Posterior vena cava (tissue), 2 donors: ENCODE data around the gene FABP2. TPM values are rescaled to one million over a fixed set of nuclear protein-coding genes. Genes with fewer than 3 reads are reported as not detected.
"Not testable (repeated sequence)": the region's sequence is repeated elsewhere in the genome, so short reads cannot be mapped to it uniquely, and the experiment has no call there.

Experiments used
- DNase-seq: peaks from one replicate; pipeline ENCODE4 v3.0.0-alpha.2; 2020; ENCODE audit warnings: low spot score
- intact Hi-C, 2 donors: fragments of 100-400 bp; cut with DNase I; formaldehyde crosslinking; loops; one replicate each; pipeline versions ENCODE4 v1.14.1 to v1.14.2; 2022 to 2023
- total RNA-seq, 2 donors: library from RNA; stranded (reverse); fragmentation: NEBNext Ultra II Directional; extraction: Animal tissue kit (Norgen Biotek cat#: 25700); gene quantifications; one replicate each; pipeline ENCODE4 v1.2.1, GENCODE V29; 2021
- donor health status: DM: yes; HTN: yes; CAD: no.
- donor health status: DM: yes; HTN: yes; CAD: no.

Gene FABP2
- total RNA-seq, 2 donors from 2014 or later = not detected

- intact Hi-C loops = loop anchor here in 1 of 2 donors (10.0 kb wide), 1 partner anchor 295 kb away; no protein-coding TSS in a partner anchor
- not testable (repeated sequence) for DNase-seq
Measured at GRCh38 chr4:119279945-119280344, 42.0 kb downstream of the FABP2 start.

GRCh38 chr4:119279541-119279940 is 42.4 kb downstream of the FABP2 start:
- intact Hi-C loops, DNase-seq: not testable (repeated sequence)

GRCh38 chr4:119271361-119272085 is 50.4 kb downstream of the FABP2 start:
- DNase-seq = no peak
- intact Hi-C loops = no loop called here

- DNase-seq = no peak
- intact Hi-C loops = no loop called here
Measured at GRCh38 chr4:119268466-119268865, 53.5 kb downstream of the FABP2 start.

Other genes starting within 250 kb of the FABP2 start
- gene MYOZ2, start 186.3 kb downstream of the FABP2 start, total RNA-seq = 10 to 100 TPM in 1 of 2 donors, 1 to 10 TPM in 1; 3.9 to 14.3 TPM
- gene USP53, start 109.4 kb downstream of the FABP2 start, total RNA-seq = 100 to 1,000 TPM in 1 of 2 donors, 10 to 100 TPM in 1; 87.6 to 134 TPM